AG10803 (cell line): Measurements from ENCODE around the gene WFIKKN1.

Source experiments
- DNase-seq: peaks from one replicate; pipeline ENCODE4 v3.0.0; 2010; ENCODE audit warnings: low read depth
- H3K4me3 ChIP-seq: 2 replicates; pipeline ENCODE4 v1.5.1; 2011; ENCODE audit warnings: mild to moderate bottlenecking, low read length, control low read depth
- CTCF ChIP-seq: conservative IDR thresholded peaks from 2 replicates; pipeline ENCODE4 v1.5.1; 2011; ENCODE audit warnings: mild to moderate bottlenecking, low read length, control low read depth, inconsistent platforms

The WFIKKN1 gene

DNA sequence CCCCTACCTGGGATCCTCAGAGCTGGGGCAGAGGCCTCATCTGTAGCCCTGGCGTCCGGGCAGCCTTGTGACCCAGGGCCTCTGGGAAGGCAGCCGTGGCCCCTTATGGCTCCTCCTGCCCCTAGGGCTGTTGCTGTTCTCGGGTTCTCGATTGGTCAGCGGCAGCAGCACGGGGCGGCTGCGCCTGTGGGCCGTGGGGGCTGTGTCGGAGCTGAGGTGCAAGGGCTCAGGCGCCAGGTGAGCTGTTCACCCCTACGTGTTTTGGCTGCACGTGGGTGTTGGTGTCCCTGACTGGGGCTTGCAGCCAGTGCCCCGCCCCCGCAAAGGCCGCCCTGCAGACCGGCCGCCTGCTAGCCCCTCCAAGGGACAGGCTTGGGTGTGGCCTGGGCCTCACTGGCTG lies 31.3 kb downstream of the WFIKKN1 start:
- no peak overlapping the region for H3K4me3 ChIP-seq
- no peak for TF ChIP-seq CTCF
- DNase-seq: no peak

DNA sequence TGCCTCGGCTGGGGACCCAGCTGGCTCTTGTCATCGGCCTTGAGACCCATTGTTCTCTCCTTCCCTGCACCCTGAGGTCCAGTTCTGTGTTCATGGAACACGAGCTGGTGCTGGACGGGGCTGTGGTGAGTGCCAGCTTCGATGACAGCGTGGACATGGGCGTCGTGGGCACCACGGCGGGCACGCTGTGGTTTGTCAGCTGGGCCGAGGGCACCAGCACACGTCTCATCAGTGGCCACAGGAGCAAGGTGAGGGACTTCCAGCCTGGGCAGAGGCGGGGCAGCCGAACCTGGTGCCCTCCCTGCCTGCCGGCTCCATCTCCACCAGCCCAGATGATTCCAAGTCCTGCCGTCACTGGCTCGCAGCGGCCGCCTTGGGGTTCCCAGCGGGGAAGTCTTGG lies 31.8 kb downstream of the WFIKKN1 start:
- DNase-seq: no peak
- H3K4me3 ChIP-seq: no peak overlapping the region
- no peak for TF ChIP-seq CTCF

- TF ChIP-seq CTCF: no peak
- no peak for DNase-seq
- H3K4me3 ChIP-seq: no peak overlapping the region
Measured at GRCh38 chr16:666572-666971, 35.8 kb downstream of the WFIKKN1 start.

- no peak for DNase-seq
- TF ChIP-seq CTCF: no peak
- no peak overlapping the region for H3K4me3 ChIP-seq
Measured at GRCh38 chr16:667113-667779, 36.5 kb downstream of the WFIKKN1 start.

- DNase-seq: peak; percentile 87
- TF ChIP-seq CTCF: peak; percentile 49
Measured at GRCh38 chr16:667780-668518, 37.2 kb downstream of the WFIKKN1 start, which contains the start of gene RHOT2. Gene RHOT2, plus strand, starts transcription at chr16:668132. Its CDS starts 68 bp downstream, at chr16:668200.

DNA sequence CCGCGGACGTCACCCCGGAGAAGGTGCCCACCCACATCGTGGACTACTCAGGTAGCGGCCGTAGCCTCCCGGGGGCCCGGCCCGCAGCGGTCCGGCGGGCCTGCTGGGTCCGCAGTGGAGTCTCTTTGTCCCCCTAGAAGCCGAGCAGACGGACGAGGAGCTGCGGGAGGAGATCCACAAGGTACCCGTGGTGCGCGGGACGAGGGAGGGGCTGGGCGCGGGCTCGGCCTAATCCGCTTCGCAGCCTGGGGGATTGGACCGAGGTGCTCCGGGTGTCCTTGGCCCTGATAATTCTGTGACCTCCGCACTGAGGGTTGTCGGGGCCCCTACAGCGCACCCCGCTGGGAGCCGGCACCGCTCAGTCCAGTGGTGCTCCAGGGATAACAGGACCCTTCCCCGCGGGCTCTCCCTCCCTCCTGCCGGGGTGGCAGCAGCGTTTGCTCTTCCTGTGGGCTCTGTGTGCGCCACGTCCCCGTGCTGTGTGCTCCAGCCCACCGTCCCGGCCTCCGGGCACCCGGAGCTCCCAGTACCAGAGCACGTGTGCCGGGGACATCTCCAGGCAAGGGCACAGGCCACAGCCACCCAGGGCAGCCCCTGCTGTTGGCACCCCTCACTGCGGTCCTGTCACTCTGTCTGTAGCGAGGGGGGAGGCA lies 37.9 kb downstream of the WFIKKN1 start:
- no peak for DNase-seq
- peak overlapping the region; percentile 74 for H3K4me3 ChIP-seq
- TF ChIP-seq CTCF: no peak

More at GRCh38 chr16:667780-668518, 37.2 kb downstream of the WFIKKN1 start, which contains the start of gene RHOT2:
- H3K4me3 ChIP-seq: peak within 1 kb of the TSS; percentile 74
